Measurements from ENCODE around the gene ACVR1B.

ACVR1B gene

DNA sequence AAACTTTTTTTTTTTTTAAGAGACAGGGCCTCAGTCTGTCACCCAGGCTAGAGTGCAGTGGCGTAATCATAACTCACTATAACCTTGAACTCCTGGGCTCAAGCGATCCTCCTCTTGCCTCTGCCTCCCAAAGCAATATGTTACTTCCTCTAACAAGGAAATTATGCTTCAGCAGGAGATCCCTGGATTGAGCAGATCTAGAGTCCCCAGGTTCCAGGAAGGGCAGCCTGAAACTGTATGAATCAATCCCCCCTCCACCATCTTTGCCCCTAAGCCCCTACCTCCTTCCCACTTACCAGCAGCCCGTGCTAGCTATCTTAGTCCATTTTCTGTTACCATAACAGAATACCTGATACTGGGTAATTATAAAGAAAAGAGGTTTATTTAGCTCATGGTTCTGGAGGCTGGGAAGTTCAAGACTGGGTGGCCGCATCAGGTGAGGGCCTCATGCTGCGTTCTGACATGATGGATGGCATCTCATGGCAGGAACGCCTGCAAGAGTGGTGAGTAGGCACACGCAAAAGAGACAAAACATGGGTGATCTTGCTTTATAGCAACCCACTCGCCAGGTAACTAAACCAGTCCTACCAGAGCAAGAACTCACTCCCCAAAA lies 60.2 kb downstream of the ACVR1B start:
- in situ Hi-C loops (cut with MboI; ENCODE audit: low sequenced_read_pairs), result no loop called here

DNA sequence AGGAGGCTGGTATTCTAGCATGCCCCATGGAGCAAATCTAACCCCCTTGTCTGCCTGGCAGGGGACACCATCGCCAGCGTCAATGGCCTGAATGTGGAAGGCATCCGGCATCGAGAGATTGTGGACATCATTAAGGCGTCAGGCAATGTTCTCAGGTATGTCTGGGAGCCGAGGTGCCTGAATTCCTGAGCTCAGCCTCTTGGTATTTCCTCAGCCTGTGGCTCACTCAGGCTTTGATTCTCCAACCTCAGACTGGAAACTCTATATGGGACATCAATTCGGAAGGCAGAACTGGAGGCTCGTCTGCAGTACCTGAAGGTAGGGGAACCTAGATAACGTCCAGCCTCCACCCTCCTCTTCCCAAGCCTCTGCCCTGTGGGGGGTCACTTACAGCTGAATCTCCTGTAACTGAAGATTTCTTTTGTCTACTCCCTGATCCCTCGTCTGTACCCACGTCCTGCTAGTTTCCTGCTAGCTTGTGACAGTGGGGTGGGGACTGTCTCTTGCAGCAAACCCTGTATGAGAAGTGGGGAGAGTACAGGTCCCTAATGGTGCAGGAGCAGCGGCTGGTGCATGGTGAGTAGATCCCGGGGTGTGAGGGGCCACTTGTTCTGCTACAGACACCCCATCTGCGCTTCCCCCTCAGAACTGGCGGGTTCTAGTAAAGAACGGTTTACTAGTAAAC lies 62.3 kb downstream of the ACVR1B start:
- no peaks in the 10 kb centered on the region for H3K27me3 ChIP-seq (ENCODE audit: low read depth)
- no peaks in the 10 kb centered on the region for H3K9me3 ChIP-seq
- DNase-seq (ENCODE audit: low spot score in 2 of 2), result no peak
- in situ Hi-C loops (cut with MboI; ENCODE audit: low sequenced_read_pairs), result no loop called here
- H3K4me1 ChIP-seq, result peaks cover 3% of the 10 kb centered on the region; the same call in 1 of the 2 replicates
- no peaks in the 10 kb centered on the region; the same call in 1 of the 2 replicates for H3K36me3 ChIP-seq (replicated peaks)
- no peak overlapping the region for H3K4me3 ChIP-seq

More for the DNA sequence above, 60.2 kb downstream of the ACVR1B start:
- Histone ChIP-seq H3K4me3 (no peak overlapping the region), H3K27me3 (ENCODE audit: low read depth) (no peaks in the 10 kb centered on the region), H3K9me3 (no peaks in the 10 kb centered on the region), H3K4me1 (peaks cover 3% of the 10 kb centered on the region; the same call in 1 of the 2 replicates), H3K36me3 (replicated peaks) (no peaks in the 10 kb centered on the region; the same call in 1 of the 2 replicates)
- no peak for DNase-seq (ENCODE audit: low spot score in 2 of 2)

DNA sequence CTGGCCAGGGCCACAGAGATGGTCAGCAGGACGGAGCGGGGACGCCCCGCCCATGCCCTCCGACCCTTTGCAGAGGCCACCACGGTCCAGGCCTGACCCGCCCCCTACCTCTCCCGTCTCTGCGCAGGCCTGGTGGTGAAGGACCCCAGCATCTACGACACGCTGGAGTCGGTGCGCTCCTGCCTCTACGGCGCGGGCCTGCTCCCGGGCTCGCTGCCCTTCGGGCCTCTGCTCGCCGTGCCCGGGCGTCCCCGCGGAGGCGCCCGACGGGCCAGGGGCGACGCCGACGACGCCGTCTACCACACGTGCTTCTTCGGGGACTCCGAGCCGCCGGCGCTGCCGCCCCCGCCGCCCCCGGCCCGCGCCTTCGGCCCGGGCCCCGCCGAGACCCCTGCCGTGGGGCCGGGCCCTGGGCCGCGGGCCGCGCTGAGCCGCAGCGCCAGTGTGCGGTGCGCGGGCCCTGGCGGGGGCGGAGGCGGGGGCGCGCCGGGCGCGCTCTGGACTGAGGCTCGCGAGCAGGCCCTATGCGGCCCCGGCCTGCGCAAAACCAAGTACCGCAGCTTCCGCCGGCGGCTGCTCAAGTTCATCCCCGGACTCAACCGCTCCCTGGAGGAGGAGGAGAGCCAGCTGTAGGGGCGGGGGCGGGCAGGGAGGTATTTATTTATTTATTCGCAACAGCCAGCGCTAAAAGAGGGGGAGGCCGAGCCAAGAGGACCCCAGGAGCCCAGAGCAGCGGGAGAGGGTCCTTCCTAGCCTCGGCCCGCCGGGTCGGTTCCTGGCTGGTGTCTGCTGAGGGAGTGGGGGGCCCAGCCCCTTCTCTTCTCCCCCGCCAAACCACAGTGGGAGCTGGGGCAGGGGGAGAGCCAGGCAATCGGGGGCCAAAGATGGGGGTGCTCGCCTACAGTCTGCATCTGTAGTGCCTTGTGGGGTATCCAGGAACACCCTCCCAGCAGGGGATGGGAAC lies 63.4 kb downstream of the ACVR1B start:
- Histone ChIP-seq H3K36me3 (replicated peaks) (no peaks in the 10 kb centered on the region; the same call in 1 of the 2 replicates), H3K9me3 (no peaks in the 10 kb centered on the region), H3K4me1 (peaks cover 3% of the 10 kb centered on the region; the same call in 1 of the 2 replicates), H3K27me3 (ENCODE audit: low read depth) (no peaks in the 10 kb centered on the region), H3K4me3 (no peak overlapping the region)
- in situ Hi-C loops (cut with MboI; ENCODE audit: low sequenced_read_pairs), result no loop called here
- DNase-seq (ENCODE audit: low spot score in 2 of 2), result no peak

DNA sequence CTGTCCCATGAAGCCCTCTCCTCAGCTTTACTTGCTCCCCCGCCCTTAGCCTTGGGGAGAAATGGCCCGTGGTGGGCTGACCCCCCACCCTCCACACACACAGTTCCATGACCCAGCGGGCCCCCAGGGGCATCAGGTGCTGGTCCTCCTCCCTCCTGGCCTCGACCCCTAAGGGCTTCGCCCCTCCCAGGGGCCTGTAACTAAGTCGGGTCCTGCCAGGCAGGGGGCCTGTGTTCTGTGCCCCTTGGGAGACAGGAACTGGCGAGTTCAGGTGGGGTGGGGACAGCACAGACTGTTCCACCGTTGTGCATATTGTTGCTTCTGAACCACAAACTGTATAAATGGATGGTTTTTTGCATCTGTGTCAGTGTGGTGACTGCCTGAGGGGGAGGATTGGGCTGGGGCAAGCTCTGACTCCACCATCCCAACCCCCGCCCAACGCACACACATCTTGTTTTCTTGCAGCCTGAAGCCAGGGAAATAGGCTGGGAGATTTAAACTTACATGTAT lies 64.1 kb downstream of the ACVR1B start:
- in situ Hi-C loops (cut with MboI; ENCODE audit: low sequenced_read_pairs), result no loop called here
- Histone ChIP-seq H3K4me1 (no peaks in the 10 kb centered on the region; the same call in 1 of the 2 replicates), H3K4me3 (no peak overlapping the region), H3K36me3 (replicated peaks) (no peaks in the 10 kb centered on the region; the same call in 1 of the 2 replicates), H3K9me3 (no peaks in the 10 kb centered on the region), H3K27me3 (ENCODE audit: low read depth) (no peaks in the 10 kb centered on the region)
- no peak for DNase-seq (ENCODE audit: low spot score in 2 of 2)

DNA sequence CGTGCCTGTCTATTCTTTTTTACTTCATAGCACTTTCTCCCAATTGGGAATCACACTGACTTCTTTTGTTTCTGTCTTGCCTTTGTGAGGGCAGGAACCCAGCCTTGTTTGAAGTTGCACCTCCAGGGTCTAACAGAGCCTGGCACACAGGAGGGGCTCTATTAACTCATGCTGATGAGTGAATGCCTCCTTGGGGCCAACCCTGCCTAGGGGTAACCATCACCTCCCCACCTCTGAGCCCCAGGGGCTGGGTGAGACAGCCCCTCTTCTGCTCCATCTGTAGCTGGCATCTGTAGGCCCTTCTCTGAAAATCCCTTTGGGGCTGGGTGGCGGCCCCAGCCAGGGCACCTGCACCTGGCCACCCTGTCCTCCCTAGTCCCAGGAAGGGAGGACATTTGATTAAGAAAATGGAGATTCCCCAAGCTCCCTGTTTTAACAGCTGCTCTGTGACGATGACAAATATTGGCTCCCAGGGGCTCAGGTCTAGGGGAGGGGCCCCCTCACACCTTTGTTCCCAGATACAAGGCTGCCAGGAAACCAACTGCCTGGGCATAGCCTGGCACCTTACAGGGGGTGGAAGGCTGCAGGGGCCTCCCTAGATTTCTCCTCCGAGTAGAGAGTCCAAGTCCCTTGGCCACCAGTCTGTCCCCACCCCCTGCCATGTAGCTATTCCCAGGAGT lies 67.1 kb downstream of the ACVR1B start:
- no peak for DNase-seq (ENCODE audit: low spot score in 2 of 2)
- Histone ChIP-seq H3K4me3 (no peak overlapping the region), H3K4me1 (no peaks in the 10 kb centered on the region; the same call in 1 of the 2 replicates), H3K36me3 (replicated peaks) (no peaks in the 10 kb centered on the region), H3K27me3 (ENCODE audit: low read depth) (no peaks in the 10 kb centered on the region), H3K9me3 (no peaks in the 10 kb centered on the region)
- in situ Hi-C loops (cut with MboI; ENCODE audit: low sequenced_read_pairs), result no loop called here

DNA sequence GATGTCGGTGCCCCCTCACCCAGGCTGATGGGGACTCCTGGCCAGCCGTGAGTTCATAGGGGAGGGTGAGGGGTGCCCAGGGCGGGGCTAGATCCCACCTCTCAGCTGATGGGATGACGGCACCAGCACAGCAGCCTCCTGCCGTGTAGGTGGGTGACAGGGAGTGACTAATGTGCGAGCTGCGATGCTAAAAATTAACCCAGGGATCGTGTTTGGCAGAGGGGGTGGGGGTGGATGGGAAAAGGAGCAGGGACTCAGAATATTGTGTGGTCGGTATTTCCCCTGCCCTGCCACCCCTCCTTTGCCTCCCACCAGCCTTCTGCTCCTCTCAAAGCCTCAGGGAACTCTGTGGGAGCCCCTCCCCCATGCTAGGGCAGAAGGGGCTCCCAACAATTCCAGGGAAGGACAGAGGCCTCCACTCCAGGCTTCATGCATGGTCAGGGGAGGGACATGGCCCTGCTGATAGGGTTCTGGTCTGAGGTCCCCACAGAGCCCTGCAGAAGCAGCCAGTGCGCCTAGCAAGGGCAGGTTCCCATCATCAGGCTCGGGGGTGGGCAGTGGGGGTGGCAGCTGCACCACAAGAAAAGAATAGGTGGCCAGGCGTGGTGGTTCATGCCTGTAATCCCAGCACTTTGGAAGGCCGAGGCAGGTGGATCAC lies 67.7 kb downstream of the ACVR1B start:
- Histone ChIP-seq H3K4me3 (no peak overlapping the region), H3K36me3 (replicated peaks) (no peaks in the 10 kb centered on the region), H3K9me3 (no peaks in the 10 kb centered on the region), H3K4me1 (peaks cover 5% of the 10 kb centered on the region), H3K27me3 (ENCODE audit: low read depth) (no peaks in the 10 kb centered on the region)
- in situ Hi-C loops (cut with MboI; ENCODE audit: low sequenced_read_pairs), result no loop called here
- no peak for DNase-seq (ENCODE audit: low spot score in 2 of 2)

DNA sequence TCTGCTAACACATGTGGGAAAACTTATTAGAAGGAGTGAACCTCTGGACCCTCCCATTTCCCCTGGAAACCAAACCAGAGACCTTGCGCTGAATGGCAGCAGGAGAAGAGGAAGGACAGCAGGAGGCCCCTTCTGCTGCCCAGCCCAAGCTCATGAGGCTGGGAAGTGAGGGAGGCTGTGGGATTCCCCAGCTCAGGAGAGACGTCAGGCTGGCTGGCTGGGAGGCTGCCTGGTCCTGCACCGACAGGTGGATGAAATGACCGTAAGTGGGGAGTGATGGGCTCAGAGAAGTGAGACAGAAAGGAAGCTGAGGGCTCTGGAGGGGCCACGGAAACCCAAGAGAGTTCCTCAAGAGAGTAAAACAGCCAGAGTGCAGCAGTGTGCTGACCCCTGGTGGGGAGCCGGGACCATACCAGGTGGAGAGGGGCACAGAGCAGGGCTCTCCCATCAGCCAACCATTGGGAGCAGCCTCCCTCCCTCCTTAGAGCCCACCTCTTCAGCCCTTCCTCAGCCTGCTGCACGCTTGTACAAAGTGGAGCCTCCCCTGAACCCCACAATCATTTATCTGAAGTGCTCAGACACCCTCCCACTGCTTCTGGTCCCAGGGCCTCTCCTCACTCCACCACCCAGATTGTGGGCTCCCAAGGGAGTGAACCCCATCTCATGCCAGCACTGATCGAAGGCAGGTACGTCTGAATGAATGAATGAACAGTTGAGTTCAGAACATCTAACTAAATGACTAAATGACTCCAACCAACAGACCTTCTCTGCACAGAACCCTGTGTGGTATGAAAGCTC lies 69.2 kb downstream of the ACVR1B start:
- Histone ChIP-seq H3K4me3 (peak overlapping the region; percentile 18), H3K4me1 (peaks cover 14% of the 10 kb centered on the region), H3K9me3 (no peaks in the 10 kb centered on the region), H3K36me3 (replicated peaks) (no peaks in the 10 kb centered on the region), H3K27me3 (ENCODE audit: low read depth) (no peaks in the 10 kb centered on the region)
- in situ Hi-C loops (cut with MboI; ENCODE audit: low sequenced_read_pairs), result no loop called here
- peak; percentile 68 to 85 for DNase-seq (ENCODE audit: low spot score in 2 of 2)

DNA sequence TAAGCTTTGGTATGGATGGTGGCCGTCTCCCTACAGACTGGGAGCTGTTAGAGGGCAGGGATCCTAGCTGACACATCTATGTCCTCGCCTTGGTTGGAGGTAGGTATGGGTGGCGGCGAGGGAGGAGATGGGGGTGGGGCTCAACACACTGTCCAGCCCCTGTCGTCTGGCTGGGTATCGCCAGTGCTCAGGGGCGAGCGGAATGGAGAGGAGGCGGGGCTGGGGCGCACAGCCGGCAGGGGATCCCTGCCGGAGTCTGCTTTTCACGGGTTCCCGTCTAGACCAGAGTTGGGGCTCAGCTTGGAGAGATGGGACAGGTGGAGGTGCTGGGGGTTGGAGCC lies 71.3 kb downstream of the ACVR1B start:
- in situ Hi-C loops (cut with MboI; ENCODE audit: low sequenced_read_pairs), result no loop called here
- peak overlapping the region; percentile 45 for H3K4me3 ChIP-seq
- DNase-seq (ENCODE audit: low spot score in 2 of 2), result peak in 1 of 2 experiments; percentile 74
- no peaks in the 10 kb centered on the region for H3K36me3 ChIP-seq (replicated peaks)
- H3K4me1 ChIP-seq, result peaks cover 20% of the 10 kb centered on the region
- no peaks in the 10 kb centered on the region for H3K27me3 ChIP-seq (ENCODE audit: low read depth)
- H3K9me3 ChIP-seq, result no peaks in the 10 kb centered on the region

DNA sequence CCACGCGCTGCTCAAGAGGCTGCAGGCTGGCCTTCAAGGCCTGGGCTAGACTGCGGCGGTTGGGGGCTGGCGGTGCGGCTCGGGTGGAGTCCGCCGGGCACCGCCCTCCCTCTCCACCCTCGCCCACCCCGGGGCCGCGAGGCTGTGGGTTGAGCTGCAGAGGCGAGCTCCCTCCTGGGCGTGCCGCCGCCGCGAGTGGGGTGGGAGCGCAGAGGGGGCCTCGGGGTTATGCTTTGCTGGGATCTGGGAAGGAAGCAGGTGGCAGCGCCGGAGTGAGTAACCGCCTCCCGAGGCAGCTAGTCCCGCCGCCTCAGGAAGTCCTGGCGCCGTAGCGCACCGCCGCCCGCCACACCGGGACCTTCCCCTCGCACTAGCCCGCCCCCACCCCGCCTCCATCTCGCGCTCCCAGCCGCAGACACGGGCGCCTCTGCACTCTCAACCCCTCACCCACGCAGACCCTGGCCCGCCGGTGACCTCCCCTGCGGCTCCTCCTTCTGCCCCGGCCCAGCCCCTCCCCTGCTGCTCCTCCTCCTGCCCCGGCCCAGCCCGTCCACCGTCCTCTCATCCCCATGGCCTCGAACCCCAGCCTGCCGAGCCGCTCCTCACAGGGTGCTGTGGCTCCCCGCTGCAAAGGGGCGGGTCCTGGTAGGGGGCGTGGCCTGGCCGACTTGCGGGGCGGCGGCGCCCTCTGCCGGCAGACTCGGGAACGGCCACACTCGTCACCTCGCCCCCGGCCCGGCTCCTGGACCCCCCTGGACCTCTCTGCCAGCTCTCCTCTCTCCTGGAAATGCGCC lies 71.9 kb downstream of the ACVR1B start:
- Histone ChIP-seq H3K9me3 (no peaks in the 10 kb centered on the region), H3K4me1 (peaks cover 20% of the 10 kb centered on the region), H3K36me3 (replicated peaks) (no peaks in the 10 kb centered on the region), H3K27me3 (ENCODE audit: low read depth) (no peaks in the 10 kb centered on the region), H3K4me3 (peak overlapping the region; percentile 45)
- peak; percentile 80 to 97 for DNase-seq (ENCODE audit: low spot score in 2 of 2)
- in situ Hi-C loops (cut with MboI; ENCODE audit: low sequenced_read_pairs), result no loop called here

DNA sequence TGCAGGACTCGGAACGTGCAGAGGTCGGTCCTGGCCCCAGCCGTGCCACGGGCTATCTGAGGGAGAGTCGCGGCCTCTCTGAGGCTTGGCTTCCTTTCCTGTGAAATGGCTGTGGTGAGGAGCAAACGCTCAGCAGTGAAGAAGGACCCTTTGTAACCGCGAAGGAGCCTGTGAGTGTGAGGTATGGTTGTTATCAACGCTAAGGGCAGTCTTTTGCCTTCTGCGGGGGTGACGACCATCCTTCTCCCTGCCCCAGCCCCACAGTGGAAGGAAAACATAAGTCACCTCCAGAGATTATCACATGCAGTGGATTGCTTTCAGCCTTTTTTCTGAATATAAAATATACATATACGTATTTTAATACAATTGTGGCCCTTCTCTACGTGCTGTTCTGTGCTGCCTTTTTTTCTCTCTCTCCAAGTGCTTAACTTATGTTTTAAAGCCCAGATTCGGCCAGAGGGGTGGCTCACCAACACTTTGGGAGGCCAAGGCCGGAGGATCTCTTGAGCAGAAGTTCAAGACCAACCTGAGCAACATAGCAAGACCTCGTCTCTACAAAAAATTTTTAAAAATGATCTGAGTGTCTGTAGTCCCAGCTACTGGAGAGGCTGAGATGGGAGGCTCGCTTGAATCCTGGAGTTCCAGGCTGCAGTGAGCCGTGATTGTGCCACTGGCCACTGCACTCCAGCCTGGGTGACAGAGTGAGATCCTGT lies 72.6 kb downstream of the ACVR1B start:
- no peaks in the 10 kb centered on the region for H3K27me3 ChIP-seq (ENCODE audit: low read depth)
- in situ Hi-C loops (cut with MboI; ENCODE audit: low sequenced_read_pairs), result no loop called here
- no peak for DNase-seq (ENCODE audit: low spot score in 2 of 2)

DNA sequence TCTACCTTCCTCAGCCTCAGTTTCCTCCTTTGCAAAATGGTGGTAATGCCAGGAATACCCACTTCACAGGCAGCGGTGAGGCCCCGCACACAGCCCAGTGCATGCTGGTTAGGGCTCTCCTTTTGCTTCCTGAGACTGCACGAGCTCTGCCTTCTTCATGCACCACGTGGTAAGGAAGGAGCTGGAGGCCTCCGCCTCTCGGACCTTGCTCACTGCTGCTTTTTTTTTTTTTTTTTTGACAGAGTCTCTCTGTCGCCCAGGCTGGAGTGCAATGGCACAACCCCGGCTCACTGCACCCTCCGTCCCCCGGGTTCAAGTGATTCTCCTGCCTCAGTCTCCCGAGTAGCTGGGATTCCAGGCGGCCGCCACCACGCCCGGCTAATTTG lies 73.3 kb downstream of the ACVR1B start:
- H3K36me3 ChIP-seq (replicated peaks), result no peaks in the 10 kb centered on the region
- peak in 1 of 2 experiments; percentile 51 for DNase-seq (ENCODE audit: low spot score in 2 of 2)
- peaks cover 22% of the 10 kb centered on the region for H3K4me1 ChIP-seq
- H3K9me3 ChIP-seq, result no peaks in the 10 kb centered on the region
- H3K27me3 ChIP-seq (ENCODE audit: low read depth), result no peaks in the 10 kb centered on the region
- in situ Hi-C loops (cut with MboI; ENCODE audit: low sequenced_read_pairs), result loop anchor here (5.0 kb wide), 2 partner anchors 57 to 97 kb away; no protein-coding TSS in a partner anchor
- peak overlapping the region; percentile 20; the same call in 1 of the 2 replicates for H3K4me3 ChIP-seq

More for the DNA sequence above, 72.6 kb downstream of the ACVR1B start:
- H3K4me1 ChIP-seq, result peaks cover 20% of the 10 kb centered on the region
- H3K9me3 ChIP-seq, result no peaks in the 10 kb centered on the region
- H3K4me3 ChIP-seq, result peak overlapping the region; percentile 45
- no peaks in the 10 kb centered on the region for H3K36me3 ChIP-seq (replicated peaks)

Measured in HAP-1 (cell line).